ENCODE measurements around the gene SOBP.

GRCh38 chr6:107504270-107505026 is 14.5 kb downstream of the SOBP start:
- TF ChIP-seq, protein P1, sequence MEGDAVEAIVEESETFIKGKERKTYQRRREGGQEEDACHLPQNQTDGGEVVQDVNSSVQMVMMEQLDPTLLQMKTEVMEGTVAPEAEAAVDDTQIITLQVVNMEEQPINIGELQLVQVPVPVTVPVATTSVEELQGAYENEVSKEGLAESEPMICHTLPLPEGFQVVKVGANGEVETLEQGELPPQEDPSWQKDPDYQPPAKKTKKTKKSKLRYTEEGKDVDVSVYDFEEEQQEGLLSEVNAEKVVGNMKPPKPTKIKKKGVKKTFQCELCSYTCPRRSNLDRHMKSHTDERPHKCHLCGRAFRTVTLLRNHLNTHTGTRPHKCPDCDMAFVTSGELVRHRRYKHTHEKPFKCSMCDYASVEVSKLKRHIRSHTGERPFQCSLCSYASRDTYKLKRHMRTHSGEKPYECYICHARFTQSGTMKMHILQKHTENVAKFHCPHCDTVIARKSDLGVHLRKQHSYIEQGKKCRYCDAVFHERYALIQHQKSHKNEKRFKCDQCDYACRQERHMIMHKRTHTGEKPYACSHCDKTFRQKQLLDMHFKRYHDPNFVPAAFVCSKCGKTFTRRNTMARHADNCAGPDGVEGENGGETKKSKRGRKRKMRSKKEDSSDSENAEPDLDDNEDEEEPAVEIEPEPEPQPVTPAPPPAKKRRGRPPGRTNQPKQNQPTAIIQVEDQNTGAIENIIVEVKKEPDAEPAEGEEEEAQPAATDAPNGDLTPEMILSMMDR (IDR thresholded peaks at IDR 0.05): no peak
- TF ChIP-seq POLR2AphosphoS5 (IDR thresholded peaks at IDR 0.05; ENCODE audit: insufficient read depth in 1 of 2, low read depth in 1 of 2): no peak

Measured in vagina (tissue), 2 donors.